Subcutaneous abdominal adipose tissue (tissue), 5 donors: ENCODE data around the gene LDLRAD3.

Source experiments
- H3K27ac ChIP-seq: one replicate; pipeline ENCODE4 v1.7.0; 2013; ENCODE audit warnings: low read depth, mild to moderate bottlenecking, inconsistent platforms, low read length, moderate library complexity
- H3K27me3 ChIP-seq, 5 donors: one replicate each; pipeline ENCODE4 v1.7.0; 2013; ENCODE audit warnings: low read length in 5 of 5, inconsistent platforms in 1 of 5; ENCODE audit not compliant: control insufficient read depth in 5 of 5, insufficient read depth in 4 of 5
- H3K36me3 ChIP-seq, 5 donors: one replicate each; pipeline ENCODE4 v1.7.0; 2013; ENCODE audit warnings: low read length in 5 of 5; ENCODE audit not compliant: control insufficient read depth in 5 of 5, insufficient read depth in 5 of 5
- H3K4me1 ChIP-seq, 5 donors: one replicate each; pipeline ENCODE4 v1.7.0; 2013; ENCODE audit warnings: low read length in 5 of 5, mild to moderate bottlenecking in 3 of 5, moderate library complexity in 1 of 5; ENCODE audit not compliant: control insufficient read depth in 5 of 5, insufficient read depth in 5 of 5
- H3K4me3 ChIP-seq, 5 donors: one replicate each; pipeline ENCODE4 v1.7.0; 2013; ENCODE audit warnings: low read length in 5 of 5, low read depth in 1 of 5
- H3K9ac ChIP-seq, 5 donors: one replicate each; pipeline ENCODE4 v1.7.0; 2013; ENCODE audit warnings: low read length in 5 of 5, mild to moderate bottlenecking in 4 of 5, moderate library complexity in 3 of 5
- H3K9me3 ChIP-seq, 5 donors: one replicate each; pipeline ENCODE4 v1.7.0; 2013; ENCODE audit warnings: low read length in 5 of 5; ENCODE audit not compliant: control insufficient read depth in 5 of 5
- donor health status: healthy.
- donor health status: healthy.
- donor health status: healthy.
- donor health status: healthy.
- donor health status: healthy.

The LDLRAD3 gene

GRCh38 chr11:36089920-36090319 lies 146.1 kb downstream of the LDLRAD3 start:
- Histone ChIP-seq H3K4me1 (peaks cover 0 to 17% (median 7%) of the 10 kb centered on the region in 5 donors), H3K36me3 (peaks cover 0 to 8% (median 6%) of the 10 kb centered on the region in 5 donors)

GRCh38 chr11:36090356-36091109 lies 146.7 kb downstream of the LDLRAD3 start:
- H3K4me3 ChIP-seq = no peak overlapping the region
- no peak overlapping the region for H3K9ac ChIP-seq
- peaks cover 0 to 6% (median 0%) of the 10 kb centered on the region in 5 donors for H3K9me3 ChIP-seq
- H3K36me3 ChIP-seq = peaks cover 0 to 8% (median 6%) of the 10 kb centered on the region in 5 donors
- no peak overlapping the region for H3K27ac ChIP-seq
- H3K27me3 ChIP-seq = no peaks in the 10 kb centered on the region
- peaks cover 0 to 17% (median 7%) of the 10 kb centered on the region in 5 donors for H3K4me1 ChIP-seq

More at GRCh38 chr11:36089920-36090319, 146.1 kb downstream of the LDLRAD3 start:
- Histone ChIP-seq H3K27me3 (no peaks in the 10 kb centered on the region), H3K9me3 (peaks cover 0 to 6% (median 0%) of the 10 kb centered on the region in 5 donors), H3K4me3 (no peak overlapping the region), H3K9ac (no peak overlapping the region), H3K27ac (no peak overlapping the region)

- Histone ChIP-seq H3K9ac (no peak overlapping the region), H3K27ac (no peak overlapping the region), H3K36me3 (peaks cover 0 to 9% (median 8%) of the 10 kb centered on the region in 5 donors), H3K4me1 (peaks cover 0 to 17% (median 7%) of the 10 kb centered on the region in 5 donors), H3K9me3 (peaks cover 0 to 6% (median 0%) of the 10 kb centered on the region in 5 donors), H3K4me3 (no peak overlapping the region), H3K27me3 (no peaks in the 10 kb centered on the region)
Observed at GRCh38 chr11:36091256-36091811, 147.5 kb downstream of the LDLRAD3 start.

GRCh38 chr11:36092314-36093030 lies 148.6 kb downstream of the LDLRAD3 start:
- Histone ChIP-seq H3K27me3 (no peaks in the 10 kb centered on the region), H3K9me3 (peaks cover 0 to 6% (median 0%) of the 10 kb centered on the region in 5 donors), H3K36me3 (peaks cover 0 to 10% (median 8%) of the 10 kb centered on the region in 5 donors), H3K9ac (no peak overlapping the region), H3K4me3 (no peak overlapping the region), H3K4me1 (peaks cover 0 to 17% (median 7%) of the 10 kb centered on the region in 5 donors), H3K27ac (no peak overlapping the region)

GRCh38 chr11:36093548-36093947 lies 149.7 kb downstream of the LDLRAD3 start:
- Histone ChIP-seq H3K36me3 (peaks cover 0 to 12% (median 8%) of the 10 kb centered on the region in 5 donors), H3K27ac (no peak overlapping the region), H3K4me3 (no peak overlapping the region), H3K9me3 (peaks cover 0 to 6% (median 0%) of the 10 kb centered on the region in 5 donors), H3K9ac (no peak overlapping the region), H3K27me3 (no peaks in the 10 kb centered on the region), H3K4me1 (peaks cover 4 to 18% (median 9%) of the 10 kb centered on the region in 5 donors)

- Histone ChIP-seq H3K36me3 (peaks cover 0 to 12% (median 6%) of the 10 kb centered on the region in 5 donors), H3K4me3 (no peak overlapping the region), H3K4me1 (peaks cover 4 to 16% (median 13%) of the 10 kb centered on the region in 5 donors), H3K9me3 (peaks cover 0 to 6% (median 0%) of the 10 kb centered on the region in 5 donors), H3K27me3 (no peaks in the 10 kb centered on the region), H3K9ac (no peak overlapping the region), H3K27ac (no peak overlapping the region)
Observed at GRCh38 chr11:36094164-36094563, 150.3 kb downstream of the LDLRAD3 start.

GRCh38 chr11:36095716-36096115 lies 151.9 kb downstream of the LDLRAD3 start:
- Histone ChIP-seq H3K4me1 (peaks cover 4 to 15% (median 13%) of the 10 kb centered on the region in 5 donors), H3K27ac (no peak overlapping the region), H3K4me3 (no peak overlapping the region), H3K27me3 (no peaks in the 10 kb centered on the region), H3K9me3 (peaks cover 0 to 6% (median 0%) of the 10 kb centered on the region in 5 donors), H3K36me3 (peaks cover 0 to 16% (median 13%) of the 10 kb centered on the region in 5 donors), H3K9ac (no peak overlapping the region)

- Histone ChIP-seq H3K27me3 (no peaks in the 10 kb centered on the region), H3K4me1 (peaks cover 4 to 13% (median 10%) of the 10 kb centered on the region in 5 donors), H3K9ac (no peak overlapping the region), H3K27ac (no peak overlapping the region), H3K36me3 (peaks cover 0 to 22% (median 11%) of the 10 kb centered on the region in 5 donors), H3K4me3 (no peak overlapping the region), H3K9me3 (peaks cover 0 to 6% (median 0%) of the 10 kb centered on the region in 5 donors)
Observed at GRCh38 chr11:36097219-36097650, 153.4 kb downstream of the LDLRAD3 start.

- H3K36me3 ChIP-seq = peaks cover 0 to 22% (median 11%) of the 10 kb centered on the region in 5 donors
- H3K27ac ChIP-seq = no peak overlapping the region
- peaks cover 4 to 13% (median 10%) of the 10 kb centered on the region in 5 donors for H3K4me1 ChIP-seq
- H3K27me3 ChIP-seq = no peaks in the 10 kb centered on the region
- no peak overlapping the region for H3K9ac ChIP-seq
- no peak overlapping the region for H3K4me3 ChIP-seq
- H3K9me3 ChIP-seq = peaks cover 0 to 6% (median 0%) of the 10 kb centered on the region in 5 donors
Observed at GRCh38 chr11:36098087-36098486, 154.2 kb downstream of the LDLRAD3 start.
